ENCODE data around the gene MPP3.

MPP3 gene

GRCh38 chr17:43813386-43813785 lies 19.6 kb downstream of the MPP3 start:
- H3K9me3 ChIP-seq (ENCODE audit: control insufficient read depth, insufficient read depth, low read length): no peaks in the 10 kb centered on the region
- H3F3A ChIP-seq (ENCODE audit: control insufficient read depth, insufficient read depth): no peaks in the 10 kb centered on the region
- peaks cover 2% of the 10 kb centered on the region; the same call in 1 of the 2 replicates for H3K27me3 ChIP-seq (ENCODE audit: control insufficient read depth, low read length)
- no peaks in the 10 kb centered on the region for H3K36me3 ChIP-seq (ENCODE audit: control insufficient read depth, low read length)
- no peak overlapping the region for H3K4me2 ChIP-seq (ENCODE audit: low read length)
- H3K9me2 ChIP-seq (replicated peaks; ENCODE audit: control insufficient read depth, low read length): no peaks in the 10 kb centered on the region
- TF ChIP-seq EZH2phosphoT487 (IDR thresholded peaks at IDR 0.05; ENCODE audit: borderline replicate concordance, low read length): no peak
- no peak for TF ChIP-seq CTCF (IDR thresholded peaks at IDR 0.05; ENCODE audit: low read depth, low read length, poor library complexity, severe bottlenecking)
- no peaks in the 10 kb centered on the region for H3K4me1 ChIP-seq (ENCODE audit: control insufficient read depth, low read length)
- no peak overlapping the region for H3K4me3 ChIP-seq (ENCODE audit: low read length)
- H3K79me2 ChIP-seq (ENCODE audit: control insufficient read depth, low read length): no peaks in the 10 kb centered on the region
- no peaks in the 10 kb centered on the region for H4K20me1 ChIP-seq (ENCODE audit: control insufficient read depth, insufficient read depth, low read depth, low read length)
- H3K27ac ChIP-seq (ENCODE audit: low read depth, low read length): no peak overlapping the region

GRCh38 chr17:43812396-43813265 lies 20.3 kb downstream of the MPP3 start:
- TF ChIP-seq CTCF (IDR thresholded peaks at IDR 0.05; ENCODE audit: low read depth, low read length, poor library complexity, severe bottlenecking) (no peak), EZH2phosphoT487 (IDR thresholded peaks at IDR 0.05; ENCODE audit: borderline replicate concordance, low read length) (no peak)
- Histone ChIP-seq H3K9me2 (replicated peaks; ENCODE audit: control insufficient read depth, low read length) (no peaks in the 10 kb centered on the region), H3K79me2 (ENCODE audit: control insufficient read depth, low read length) (no peaks in the 10 kb centered on the region), H3F3A (ENCODE audit: control insufficient read depth, insufficient read depth) (no peaks in the 10 kb centered on the region), H3K36me3 (ENCODE audit: control insufficient read depth, low read length) (no peaks in the 10 kb centered on the region), H3K27me3 (ENCODE audit: control insufficient read depth, low read length) (peaks cover 4% of the 10 kb centered on the region; the same call in 1 of the 2 replicates), H3K4me3 (ENCODE audit: low read length) (no peak overlapping the region), H3K27ac (ENCODE audit: low read depth, low read length) (no peak overlapping the region), H3K9me3 (ENCODE audit: control insufficient read depth, insufficient read depth, low read length) (no peaks in the 10 kb centered on the region), H4K20me1 (ENCODE audit: control insufficient read depth, insufficient read depth, low read depth, low read length) (no peaks in the 10 kb centered on the region), H3K4me1 (ENCODE audit: control insufficient read depth, low read length) (no peaks in the 10 kb centered on the region), H3K4me2 (ENCODE audit: low read length) (no peak overlapping the region)

- no peaks in the 10 kb centered on the region for H3K9me3 ChIP-seq (ENCODE audit: control insufficient read depth, insufficient read depth, low read length)
- H3K4me3 ChIP-seq (ENCODE audit: low read length): no peak overlapping the region
- H3F3A ChIP-seq (ENCODE audit: control insufficient read depth, insufficient read depth): no peaks in the 10 kb centered on the region
- TF ChIP-seq EZH2phosphoT487 (IDR thresholded peaks at IDR 0.05; ENCODE audit: borderline replicate concordance, low read length) (no peak), CTCF (IDR thresholded peaks at IDR 0.05; ENCODE audit: low read depth, low read length, poor library complexity, severe bottlenecking) (no peak)
- H3K9me2 ChIP-seq (replicated peaks; ENCODE audit: control insufficient read depth, low read length): no peaks in the 10 kb centered on the region
- H4K20me1 ChIP-seq (ENCODE audit: control insufficient read depth, insufficient read depth, low read depth, low read length): no peaks in the 10 kb centered on the region
- no peaks in the 10 kb centered on the region for H3K79me2 ChIP-seq (ENCODE audit: control insufficient read depth, low read length)
- no peaks in the 10 kb centered on the region for H3K36me3 ChIP-seq (ENCODE audit: control insufficient read depth, low read length)
- no peak overlapping the region for H3K4me2 ChIP-seq (ENCODE audit: low read length)
- no peak overlapping the region for H3K27ac ChIP-seq (ENCODE audit: low read depth, low read length)
- peaks cover 4% of the 10 kb centered on the region; the same call in 1 of the 2 replicates for H3K27me3 ChIP-seq (ENCODE audit: control insufficient read depth, low read length)
- H3K4me1 ChIP-seq (ENCODE audit: control insufficient read depth, low read length): no peaks in the 10 kb centered on the region
Measured at GRCh38 chr17:43810823-43811222, 22.1 kb downstream of the MPP3 start.

Measured in DOHH2 (cell line).